Tibial nerve (tissue), 4 donors: ENCODE measurements around the gene TRIM13. TPM values are rescaled to one million over a fixed set of nuclear protein-coding genes. Genes with fewer than 3 reads are reported as not detected.

Experiments used
- DNase-seq, 2 donors: peaks; one replicate each; pipeline ENCODE4 v3.0.0-alpha.2; 2019; ENCODE audit warnings: low spot score in 2 of 2
- H3K27ac ChIP-seq, 4 donors: fragments of 200-600 bp; sonication (generic) in 3 of 4; one replicate each; pipeline ENCODE4 v1.5.1; 2017 to 2019; ENCODE audit warnings: mild to moderate bottlenecking in 1 of 4
- H3K27me3 ChIP-seq, 2 donors: fragments of 200-600 bp; sonication (generic) in 1 of 2; one replicate each; pipeline versions ENCODE4 v1.5.1 to v1.6.0; 2017 to 2019
- H3K36me3 ChIP-seq, 3 donors: fragments of 200-600 bp; sonication (generic); one replicate each; pipeline ENCODE4 v1.5.1; 2018 to 2019
- H3K4me1 ChIP-seq, 4 donors: fragments of 200-600 bp; sonication (generic) in 3 of 4; one replicate each; pipeline ENCODE4 v1.5.1; 2017 to 2019
- H3K4me3 ChIP-seq, 4 donors: fragments of 200-600 bp; sonication (generic) in 3 of 4; one replicate each; pipeline ENCODE4 v1.5.1; 2017 to 2019; ENCODE audit warnings: mild to moderate bottlenecking in 1 of 4, moderate library complexity in 1 of 4
- H3K9me3 ChIP-seq, 4 donors: fragments of 200-600 bp; sonication (generic) in 3 of 4; one replicate each; pipeline ENCODE4 v1.5.1; 2017 to 2019
- EP300 ChIP-seq, 2 donors: sonication (generic); formaldehyde crosslinking; IDR thresholded peaks; one replicate each; pipeline ENCODE4 v1.6.1; 2017; ENCODE audit warnings: antibody characterized with exemption in 2 of 2, mild to moderate bottlenecking in 1 of 2
- POLR2A ChIP-seq, 2 donors: fragments of 450-650 bp; IDR thresholded peaks; one replicate each; pipeline ENCODE4 v1.6.1; 2017; ENCODE audit warnings: antibody characterized with exemption in 2 of 2, mild to moderate bottlenecking in 2 of 2, moderate library complexity in 2 of 2
- WGBS, 2 donors: methylation state at CpG; one replicate each; pipeline ENCODE4 v1.1.5; 2018; 5-methylcytosine and 5-hydroxymethylcytosine counted together
- total RNA-seq, 4 donors: library from RNA; depleted of rRNA; stranded (reverse); fragments of >200 nt; gene quantifications; one replicate each; pipeline ENCODE4 v1.1.0, GENCODE V29; 2016
- TF ChIP-seq, protein P1 (sequence below), 5 experiments: fragments of 200-600 bp in 3 of 5; fragments of 450-650 bp in 2 of 5; sonication (generic) in 3 of 5; IDR thresholded peaks; one replicate each; pipeline ENCODE4 v1.5.1; 2016 to 2019; ENCODE audit warnings: antibody characterized with exemption in 5 of 5, mild to moderate bottlenecking in 3 of 5, moderate library complexity in 2 of 5

TRIM13 gene
- total RNA-seq, 4 donors from 2014 or later = 18.0 to 25.8 (median 23.2) TPM

GRCh38 chr13:49956131-49956530 lies 40.7 kb upstream of the TRIM13 start:
- Histone ChIP-seq H3K27me3 (no peaks in the 10 kb centered on the region), H3K27ac (no peak overlapping the region), H3K9me3 (peaks cover 0 to 11% (median 5%) of the 10 kb centered on the region in 4 donors), H3K4me1 (no peaks in the 10 kb centered on the region), H3K36me3 (peaks cover 0 to 32% (median 0%) of the 10 kb centered on the region in 3 donors), H3K4me3 (no peak overlapping the region)
- 74 to 82% methylated on average over 3 of the region's 3 CpGs for WGBS, 2 donors
- TF ChIP-seq, protein P1, sequence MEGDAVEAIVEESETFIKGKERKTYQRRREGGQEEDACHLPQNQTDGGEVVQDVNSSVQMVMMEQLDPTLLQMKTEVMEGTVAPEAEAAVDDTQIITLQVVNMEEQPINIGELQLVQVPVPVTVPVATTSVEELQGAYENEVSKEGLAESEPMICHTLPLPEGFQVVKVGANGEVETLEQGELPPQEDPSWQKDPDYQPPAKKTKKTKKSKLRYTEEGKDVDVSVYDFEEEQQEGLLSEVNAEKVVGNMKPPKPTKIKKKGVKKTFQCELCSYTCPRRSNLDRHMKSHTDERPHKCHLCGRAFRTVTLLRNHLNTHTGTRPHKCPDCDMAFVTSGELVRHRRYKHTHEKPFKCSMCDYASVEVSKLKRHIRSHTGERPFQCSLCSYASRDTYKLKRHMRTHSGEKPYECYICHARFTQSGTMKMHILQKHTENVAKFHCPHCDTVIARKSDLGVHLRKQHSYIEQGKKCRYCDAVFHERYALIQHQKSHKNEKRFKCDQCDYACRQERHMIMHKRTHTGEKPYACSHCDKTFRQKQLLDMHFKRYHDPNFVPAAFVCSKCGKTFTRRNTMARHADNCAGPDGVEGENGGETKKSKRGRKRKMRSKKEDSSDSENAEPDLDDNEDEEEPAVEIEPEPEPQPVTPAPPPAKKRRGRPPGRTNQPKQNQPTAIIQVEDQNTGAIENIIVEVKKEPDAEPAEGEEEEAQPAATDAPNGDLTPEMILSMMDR (IDR thresholded peaks at IDR 0.05) = no peak
- DNase-seq = no peak

GRCh38 chr13:49958321-49958720 lies 38.5 kb upstream of the TRIM13 start:
- no peak overlapping the region for H3K4me3 ChIP-seq
- peaks cover 0 to 53% (median 0%) of the 10 kb centered on the region in 3 donors for H3K36me3 ChIP-seq
- WGBS, 2 donors = 57 to 67% methylated on average over 3 of the region's 3 CpGs
- no peak for DNase-seq
- TF ChIP-seq, protein P1 (IDR thresholded peaks at IDR 0.05) = no peak
- TF ChIP-seq POLR2A (IDR thresholded peaks at IDR 0.05) = no peak
- TF ChIP-seq EP300 (IDR thresholded peaks at IDR 0.05) = no peak
- H3K4me1 ChIP-seq = no peaks in the 10 kb centered on the region
- H3K27me3 ChIP-seq = no peaks in the 10 kb centered on the region
- H3K9me3 ChIP-seq = peaks cover 0 to 32% (median 11%) of the 10 kb centered on the region in 4 donors
- no peak overlapping the region for H3K27ac ChIP-seq

DNA sequence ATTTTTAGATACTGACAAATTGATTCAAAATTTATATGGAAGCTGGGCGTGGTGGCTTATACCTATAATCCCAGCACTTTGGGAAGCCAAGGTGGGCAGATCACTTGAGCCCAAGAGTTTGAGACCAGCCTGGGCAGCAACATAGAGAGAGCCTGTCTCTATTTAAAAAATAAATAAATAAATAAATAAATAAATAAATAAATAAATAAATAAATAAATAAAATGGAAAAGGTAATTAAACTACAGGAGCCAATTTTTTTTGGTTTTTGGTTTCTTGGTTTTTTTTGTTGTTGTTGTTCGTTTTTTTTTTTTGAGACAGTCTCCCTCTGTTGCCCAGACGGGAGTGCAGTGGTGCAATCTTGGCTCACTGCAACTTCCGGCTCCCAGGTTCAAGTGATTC lies 29.4 kb upstream of the TRIM13 start:
- Histone ChIP-seq H3K27ac (no peak overlapping the region), H3K9me3 (peaks cover 0 to 36% (median 4%) of the 10 kb centered on the region in 4 donors), H3K4me1 (no peaks in the 10 kb centered on the region), H3K4me3 (no peak overlapping the region), H3K36me3 (peaks cover 0 to 83% (median 0%) of the 10 kb centered on the region in 3 donors), H3K27me3 (no peaks in the 10 kb centered on the region)
- 92 to 97% methylated on average over 4 of the region's 4 CpGs for WGBS, 2 donors
- TF ChIP-seq EP300 (IDR thresholded peaks at IDR 0.05) (no peak), POLR2A (IDR thresholded peaks at IDR 0.05) (no peak)
- DNase-seq = no peak

- H3K27ac ChIP-seq = peak overlapping the region in 1 of 4 donors; percentile 5
- WGBS, 2 donors = 83 to 90% methylated on average over 4 of the region's 4 CpGs
- no peak for DNase-seq
- TF ChIP-seq POLR2A (IDR thresholded peaks at IDR 0.05) (no peak), EP300 (IDR thresholded peaks at IDR 0.05) (no peak)
- TF ChIP-seq, protein P1 (IDR thresholded peaks at IDR 0.05) = no peak
- no peaks in the 10 kb centered on the region for H3K27me3 ChIP-seq
- H3K4me3 ChIP-seq = no peak overlapping the region
- no peaks in the 10 kb centered on the region for H3K9me3 ChIP-seq
- H3K4me1 ChIP-seq = peaks cover 0 to 7% (median 0%) of the 10 kb centered on the region in 4 donors
- peaks cover 0 to 49% (median 0%) of the 10 kb centered on the region in 3 donors for H3K36me3 ChIP-seq
These were observed 24.1 kb upstream of the TRIM13 start for GRCh38 chr13:49972709-49973108.

DNA sequence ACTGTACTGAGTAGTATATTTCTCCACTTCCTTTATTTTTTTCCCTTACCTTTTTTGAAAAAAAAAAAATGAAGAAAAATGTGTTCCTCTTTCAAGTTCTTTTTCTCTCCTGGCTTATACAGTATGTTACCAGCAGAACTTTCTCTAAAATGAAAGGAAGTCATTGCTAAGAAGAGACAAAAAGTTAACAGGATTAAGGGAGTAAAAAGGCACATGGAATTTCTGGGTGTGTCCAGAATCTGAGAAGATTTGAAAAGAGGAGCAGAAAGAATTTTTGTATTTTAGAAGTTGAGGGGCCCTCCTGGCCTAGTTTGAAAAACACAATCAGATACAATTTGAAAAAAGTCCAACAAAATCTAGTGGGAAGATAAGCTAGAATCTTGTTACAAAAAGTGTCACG lies 21.0 kb upstream of the TRIM13 start:
- DNase-seq = no peak
- H3K36me3 ChIP-seq = peaks cover 0 to 22% (median 0%) of the 10 kb centered on the region in 3 donors
- H3K27me3 ChIP-seq = no peaks in the 10 kb centered on the region
- no peak overlapping the region for H3K27ac ChIP-seq
- TF ChIP-seq POLR2A (IDR thresholded peaks at IDR 0.05) (no peak), EP300 (IDR thresholded peaks at IDR 0.05) (no peak)
- TF ChIP-seq, protein P1 (IDR thresholded peaks at IDR 0.05) = no peak
- H3K4me3 ChIP-seq = no peak overlapping the region
- H3K4me1 ChIP-seq = peaks cover 0 to 7% (median 0%) of the 10 kb centered on the region in 4 donors
- H3K9me3 ChIP-seq = no peaks in the 10 kb centered on the region
- WGBS, 2 donors = 84 to 91% methylated on average over 1 of the region's 1 CpG
